SK-N-SH treated with all-trans-retinoic acid at 6 μM for 48 hours (cell line): Measurements from ENCODE around the gene NDRG2.

Experiments used
- ATAC-seq: fragments of 200-7000 bp; cut with Tn5 transposase; 3 replicates; pipeline ENCODE4 v1.9.1; 2020; ENCODE audit warnings: mild to moderate bottlenecking, moderate library complexity
- ARNTL ChIP-seq: fragments of 450-650 bp; formaldehyde crosslinking; IDR thresholded peaks from 2 replicates; pipeline ENCODE4 v1.5.0; 2020; ENCODE audit warnings: low read depth, mild to moderate bottlenecking, moderate library complexity, borderline replicate concordance
- BACH2 ChIP-seq: fragments of 250-450 bp; sonication (Bioruptor Pico); IDR thresholded peaks from 2 replicates; pipeline ENCODE4 v1.9.0; 2021; ENCODE audit warnings: mild to moderate bottlenecking, borderline replicate concordance
- CREB5 ChIP-seq: fragments of 250-450 bp; sonication (Bioruptor Pico); IDR thresholded peaks from 2 replicates; pipeline ENCODE4 v1.5.1; 2020; ENCODE audit warnings: low read depth, mild to moderate bottlenecking, moderate library complexity
- CSDC2 ChIP-seq: fragments of 250-450 bp; sonication (Bioruptor Pico); IDR thresholded peaks from 2 replicates; pipeline ENCODE4 v1.5.0; 2020; ENCODE audit warnings: mild to moderate bottlenecking, moderate library complexity
- ESRRG ChIP-seq: fragments of 250-450 bp; sonication (Bioruptor Pico); IDR thresholded peaks from 2 replicates; pipeline ENCODE4 v1.6.1; 2021; ENCODE audit warnings: mild to moderate bottlenecking
- GLIS3 ChIP-seq: fragments of 250-450 bp; sonication (Bioruptor Pico); IDR thresholded peaks from 2 replicates; pipeline ENCODE4 v1.5.0; 2020; ENCODE audit warnings: mild to moderate bottlenecking, moderate library complexity
- ISL1 ChIP-seq: fragments of 250-450 bp; sonication (Bioruptor Pico); IDR thresholded peaks from 2 replicates; pipeline ENCODE4 v2.1.2; 2022; ENCODE audit warnings: mild to moderate bottlenecking, moderate library complexity
- PATZ1 ChIP-seq: fragments of 250-450 bp; sonication (Bioruptor Pico); IDR thresholded peaks from 2 replicates; pipeline ENCODE4 v1.8.0; 2020; ENCODE audit warnings: mild to moderate bottlenecking, moderate library complexity, borderline replicate concordance
- POU6F1 ChIP-seq: fragments of 250-450 bp; sonication (Bioruptor Pico); IDR thresholded peaks from 2 replicates; pipeline ENCODE4 v1.8.0; 2021; ENCODE audit warnings: low read depth, mild to moderate bottlenecking, moderate library complexity, borderline replicate concordance
- PPARA ChIP-seq: fragments of 250-450 bp; sonication (Bioruptor Pico); IDR thresholded peaks from 2 replicates; pipeline ENCODE4 v1.5.0; 2020; ENCODE audit warnings: mild to moderate bottlenecking, borderline replicate concordance
- RARB ChIP-seq: fragments of 250-450 bp; sonication (Bioruptor Pico); IDR thresholded peaks from 2 replicates; pipeline ENCODE4 v1.8.0; 2021; ENCODE audit warnings: mild to moderate bottlenecking, moderate library complexity
- SNAI2 ChIP-seq: fragments of 250-450 bp; sonication (Bioruptor Pico); IDR thresholded peaks from 2 replicates; pipeline ENCODE4 v1.5.0; 2020; ENCODE audit warnings: mild to moderate bottlenecking, moderate library complexity
- TCF4 ChIP-seq: fragments of 250-450 bp; sonication (Bioruptor Pico); IDR thresholded peaks from 2 replicates; pipeline ENCODE4 v1.8.0; 2021; ENCODE audit warnings: mild to moderate bottlenecking, moderate library complexity, borderline replicate concordance
- TOX ChIP-seq: fragments of 250-450 bp; sonication (Bioruptor Pico); IDR thresholded peaks from 2 replicates; pipeline ENCODE4 v1.8.0; 2021; ENCODE audit warnings: mild to moderate bottlenecking, moderate library complexity, borderline replicate concordance
- ZC3H10 ChIP-seq: fragments of 250-450 bp; sonication (Bioruptor Pico); IDR thresholded peaks from 2 replicates; pipeline ENCODE4 v1.5.1; 2021; ENCODE audit warnings: mild to moderate bottlenecking, moderate library complexity
- ZFP30 ChIP-seq: fragments of 450-650 bp; formaldehyde crosslinking; IDR thresholded peaks from 2 replicates; pipeline ENCODE4 v1.5.0; 2022; ENCODE audit warnings: mild to moderate bottlenecking, moderate library complexity
- ZNF565 ChIP-seq: fragments of 450-650 bp; formaldehyde crosslinking; conservative IDR thresholded peaks from 2 replicates; pipeline ENCODE4 v1.5.0; 2020; ENCODE audit warnings: low read depth, mild to moderate bottlenecking, moderate library complexity
- ZNF70 ChIP-seq: fragments of 450-650 bp; formaldehyde crosslinking; IDR thresholded peaks from 2 replicates; pipeline ENCODE4 v1.5.0; 2020; ENCODE audit warnings: mild to moderate bottlenecking, moderate library complexity
- ZNF8 ChIP-seq: fragments of 450-650 bp; formaldehyde crosslinking; IDR thresholded peaks from 2 replicates; pipeline ENCODE4 v1.5.0; 2020; ENCODE audit warnings: mild to moderate bottlenecking, moderate library complexity
- TF ChIP-seq, protein P1 (sequence below): fragments of 250-450 bp; sonication (Bioruptor Pico); IDR thresholded peaks from 2 replicates; pipeline ENCODE4 v1.5.0; 2020; ENCODE audit warnings: mild to moderate bottlenecking, moderate library complexity

The NDRG2 gene

DNA sequence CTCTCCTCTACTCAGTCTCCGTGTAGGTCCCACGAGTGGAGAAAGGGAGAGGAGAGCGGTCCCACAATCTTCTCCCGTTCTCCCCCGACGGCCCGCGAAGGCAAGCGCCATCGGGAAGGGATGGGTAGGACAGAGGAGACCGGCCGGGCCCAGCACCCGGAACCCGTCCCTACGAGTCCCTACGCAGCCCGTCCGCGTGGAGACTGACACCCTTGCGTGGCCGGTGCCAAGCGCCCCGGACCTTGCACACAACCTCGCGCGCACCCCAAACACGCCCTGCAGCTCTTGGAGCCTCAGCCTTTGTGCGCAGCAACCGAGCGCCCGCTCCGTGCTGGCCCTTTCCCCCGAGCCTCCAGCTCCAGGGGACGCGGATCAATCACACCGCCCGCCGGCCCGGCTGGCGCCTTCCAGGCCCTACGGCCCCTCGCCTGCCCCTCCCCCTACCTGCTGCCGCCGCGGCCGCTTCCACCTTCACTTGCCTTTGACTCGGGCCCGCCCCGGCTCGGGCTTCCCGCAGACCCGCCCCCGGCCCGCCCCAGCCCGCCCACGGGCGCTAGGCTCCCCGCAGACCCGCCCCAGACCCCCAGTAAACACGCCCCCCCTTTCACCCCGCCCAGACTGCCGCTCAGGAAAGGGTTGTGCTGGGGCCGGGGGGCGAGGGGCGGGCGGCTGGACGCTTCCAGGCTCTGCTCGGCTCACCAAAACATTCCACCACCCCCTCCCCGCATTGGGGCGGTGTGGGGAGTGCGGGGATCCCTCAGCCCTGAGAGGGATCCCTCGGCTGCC is at the start of gene NDRG2:
Gene NDRG2 (minus strand): TSS at position 477 of the 786 bp plus-strand sequence. CDS start 1,746 bp downstream, outside the sequence.
- peak; percentile 83 for ATAC-seq
- TF ChIP-seq ZNF565 (CRISPR knock-in tag) (no peak), ISL1 (CRISPR knock-in tag) (no peak), PPARA (CRISPR knock-in tag) (no peak), RARB (CRISPR knock-in tag) (no peak), ZC3H10 (no peak), BACH2 (CRISPR knock-in tag) (no peak), ARNTL (CRISPR knock-in tag) (no peak), ZNF70 (CRISPR knock-in tag) (no peak), TCF4 (no peak), TOX (CRISPR knock-in tag) (no peak)
- TF ChIP-seq, protein P1, sequence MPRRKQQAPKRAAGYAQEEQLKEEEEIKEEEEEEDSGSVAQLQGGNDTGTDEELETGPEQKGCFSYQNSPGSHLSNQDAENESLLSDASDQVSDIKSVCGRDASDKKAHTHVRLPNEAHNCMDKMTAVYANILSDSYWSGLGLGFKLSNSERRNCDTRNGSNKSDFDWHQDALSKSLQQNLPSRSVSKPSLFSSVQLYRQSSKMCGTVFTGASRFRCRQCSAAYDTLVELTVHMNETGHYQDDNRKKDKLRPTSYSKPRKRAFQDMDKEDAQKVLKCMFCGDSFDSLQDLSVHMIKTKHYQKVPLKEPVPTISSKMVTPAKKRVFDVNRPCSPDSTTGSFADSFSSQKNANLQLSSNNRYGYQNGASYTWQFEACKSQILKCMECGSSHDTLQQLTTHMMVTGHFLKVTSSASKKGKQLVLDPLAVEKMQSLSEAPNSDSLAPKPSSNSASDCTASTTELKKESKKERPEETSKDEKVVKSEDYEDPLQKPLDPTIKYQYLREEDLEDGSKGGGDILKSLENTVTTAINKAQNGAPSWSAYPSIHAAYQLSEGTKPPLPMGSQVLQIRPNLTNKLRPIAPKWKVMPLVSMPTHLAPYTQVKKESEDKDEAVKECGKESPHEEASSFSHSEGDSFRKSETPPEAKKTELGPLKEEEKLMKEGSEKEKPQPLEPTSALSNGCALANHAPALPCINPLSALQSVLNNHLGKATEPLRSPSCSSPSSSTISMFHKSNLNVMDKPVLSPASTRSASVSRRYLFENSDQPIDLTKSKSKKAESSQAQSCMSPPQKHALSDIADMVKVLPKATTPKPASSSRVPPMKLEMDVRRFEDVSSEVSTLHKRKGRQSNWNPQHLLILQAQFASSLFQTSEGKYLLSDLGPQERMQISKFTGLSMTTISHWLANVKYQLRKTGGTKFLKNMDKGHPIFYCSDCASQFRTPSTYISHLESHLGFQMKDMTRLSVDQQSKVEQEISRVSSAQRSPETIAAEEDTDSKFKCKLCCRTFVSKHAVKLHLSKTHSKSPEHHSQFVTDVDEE, result no peak

DNA sequence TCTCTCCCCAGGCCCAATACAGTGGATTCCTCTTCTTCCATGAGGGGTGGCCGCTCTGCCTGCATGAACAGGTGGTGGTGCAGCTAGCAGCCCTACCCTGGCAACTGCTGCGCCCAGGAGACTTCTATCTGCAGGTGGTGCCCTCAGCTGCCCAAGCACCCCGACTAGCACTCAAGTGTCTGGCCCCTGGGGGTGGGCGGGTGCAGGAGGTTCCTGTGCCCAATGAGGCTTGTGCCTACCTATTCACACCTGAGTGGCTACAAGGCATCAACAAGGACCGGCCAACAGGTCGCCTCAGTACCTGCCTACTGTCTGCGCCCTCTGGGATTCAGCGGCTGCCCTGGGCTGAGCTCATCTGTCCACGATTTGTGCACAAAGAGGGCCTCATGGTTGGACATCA is 49.1 kb upstream of the NDRG2 start:
- no peak for ATAC-seq
- no peak for TF ChIP-seq PATZ1 (CRISPR knock-in tag)
- TF ChIP-seq BACH2 (CRISPR knock-in tag), result no peak
- no peak for TF ChIP-seq POU6F1
- TF ChIP-seq ZNF565 (CRISPR knock-in tag), result no peak
- no peak for TF ChIP-seq TOX (CRISPR knock-in tag)
- no peak for TF ChIP-seq SNAI2
- TF ChIP-seq ZNF70 (CRISPR knock-in tag), result no peak
- TF ChIP-seq ARNTL (CRISPR knock-in tag), result no peak

DNA sequence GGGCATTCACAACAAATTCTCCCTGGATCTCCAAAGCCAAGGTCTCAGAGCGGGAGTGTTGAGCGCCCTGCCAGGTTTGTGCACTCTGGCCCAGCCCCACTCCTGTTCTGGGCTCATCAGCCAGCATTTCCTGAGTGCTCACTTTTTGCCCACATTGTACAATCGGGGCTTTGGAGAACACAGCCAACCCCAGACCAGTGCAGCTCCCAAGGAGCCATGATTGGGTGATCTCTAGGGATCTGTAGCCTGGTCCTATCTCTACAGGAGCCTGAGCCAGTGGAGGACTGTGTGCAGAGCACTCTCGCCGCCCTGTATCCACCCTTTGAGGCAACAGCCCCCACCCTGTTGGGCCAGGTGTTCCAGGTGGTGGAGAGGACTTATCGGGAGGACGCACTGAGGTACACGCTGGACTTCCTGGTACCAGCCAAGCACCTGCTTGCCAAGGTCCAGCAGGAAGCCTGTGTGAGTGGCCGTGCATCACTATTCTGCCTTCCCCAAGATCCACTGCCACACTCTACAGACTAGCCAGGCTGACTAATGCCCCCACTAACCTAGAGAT is 48.0 kb upstream of the NDRG2 start:
- TF ChIP-seq PPARA (CRISPR knock-in tag) (no peak), POU6F1 (no peak), ZFP30 (no peak), GLIS3 (CRISPR knock-in tag) (no peak), ZC3H10 (no peak), TOX (CRISPR knock-in tag) (no peak), ZNF565 (CRISPR knock-in tag) (no peak), ESRRG (CRISPR knock-in tag) (no peak), ZNF8 (CRISPR knock-in tag) (no peak), CSDC2 (no peak), CREB5 (no peak), ISL1 (CRISPR knock-in tag) (no peak), PATZ1 (CRISPR knock-in tag) (no peak), RARB (CRISPR knock-in tag) (no peak), TCF4 (no peak)
- ATAC-seq, result no peak
